GM18505 (cell line): ENCODE data around the gene POC1A.

Experiments
- ATAC-seq: cut with Tn5 transposase; IDR thresholded peaks from one replicate; pipeline ENCODE4 v1.9.1; 2021; ENCODE audit not compliant: unreplicated experiment
- POLR2A ChIP-seq: IDR thresholded peaks from 4 replicates; pipeline ENCODE4 v1.6.1; 2011; ENCODE audit warnings: borderline replicate concordance; ENCODE audit not compliant: insufficient read depth, insufficient read length; ENCODE audit errors: extremely low read depth

POC1A gene

DNA sequence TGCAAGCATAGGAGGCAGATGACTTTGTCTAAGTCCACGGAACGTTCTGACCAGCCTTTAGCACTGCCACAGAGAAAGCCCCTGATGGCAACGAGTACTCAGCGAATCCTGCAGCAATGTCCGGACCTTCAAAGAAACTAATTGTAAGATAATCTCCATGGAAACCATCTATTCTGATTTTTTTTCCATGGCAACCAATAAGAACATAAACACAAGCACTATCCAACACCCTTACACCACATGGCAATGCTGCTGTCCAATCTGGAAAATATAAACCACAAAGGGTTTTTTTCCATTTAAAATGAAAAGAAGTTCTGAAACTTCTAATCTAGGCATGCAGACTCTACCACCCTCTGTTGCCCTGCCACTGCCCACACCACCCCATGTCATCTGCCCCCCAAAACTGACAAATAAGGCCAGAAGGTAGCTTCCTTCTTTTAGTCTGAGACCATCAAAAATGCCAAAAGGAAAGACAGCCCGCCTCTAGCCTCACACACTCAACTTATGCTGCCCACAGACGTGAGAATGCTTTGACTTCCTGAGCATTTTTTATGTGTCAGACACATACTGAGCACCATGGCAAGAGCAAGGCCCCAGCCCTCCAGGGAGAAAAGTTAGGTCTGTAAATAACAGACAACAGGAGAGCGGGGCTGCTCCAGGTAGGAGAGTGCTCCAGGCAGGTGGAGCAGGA lies 44.5 kb downstream of the POC1A start:
- no peak for TF ChIP-seq POLR2A
- ATAC-seq, result no peak

GRCh38 chr3:52108302-52109232 lies 45.7 kb downstream of the POC1A start:
- no peak for TF ChIP-seq POLR2A
- ATAC-seq, result no peak

DNA sequence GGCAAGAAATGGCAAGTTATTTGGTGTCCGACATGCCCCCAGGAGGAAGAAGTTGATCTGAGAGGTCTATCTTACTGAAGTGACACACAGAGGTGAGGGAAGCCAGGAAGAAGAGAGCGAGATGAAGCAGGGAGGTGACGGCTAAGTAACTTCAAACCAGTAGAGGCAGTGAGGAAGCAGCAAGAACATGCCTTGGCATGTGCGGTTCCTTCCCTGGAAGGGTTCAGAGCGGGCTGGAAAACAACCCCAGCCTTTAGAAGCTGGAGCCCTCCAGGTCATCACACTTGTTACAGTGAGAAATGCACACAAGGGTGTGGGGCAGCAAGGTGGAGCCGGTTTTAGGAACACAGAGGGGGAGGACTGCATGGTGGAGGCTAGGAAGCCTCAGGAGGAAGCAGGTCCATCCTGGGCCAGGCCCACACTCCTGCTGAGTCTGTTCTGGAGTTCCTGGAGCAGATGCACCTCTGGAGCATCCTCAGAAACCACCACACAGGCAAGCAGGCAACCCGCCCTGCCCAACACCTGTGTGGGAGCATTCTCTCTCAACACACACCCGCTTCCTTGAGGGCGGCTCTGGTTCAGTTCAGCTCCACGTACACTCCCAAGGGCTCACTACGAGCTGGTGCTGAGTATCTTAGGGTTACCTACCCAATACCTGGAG lies 47.1 kb downstream of the POC1A start:
- no peak for ATAC-seq
- TF ChIP-seq POLR2A, result no peak

GRCh38 chr3:52104684-52105640 lies 49.3 kb downstream of the POC1A start:
- TF ChIP-seq POLR2A, result no peak
- ATAC-seq, result no peak

- TF ChIP-seq POLR2A, result no peak
- no peak for ATAC-seq
These were observed 51.3 kb downstream of the POC1A start for GRCh38 chr3:52102934-52103333.

GRCh38 chr3:52099001-52099401 lies 55.2 kb downstream of the POC1A start:
- TF ChIP-seq POLR2A, result no peak
- ATAC-seq, result no peak

DNA sequence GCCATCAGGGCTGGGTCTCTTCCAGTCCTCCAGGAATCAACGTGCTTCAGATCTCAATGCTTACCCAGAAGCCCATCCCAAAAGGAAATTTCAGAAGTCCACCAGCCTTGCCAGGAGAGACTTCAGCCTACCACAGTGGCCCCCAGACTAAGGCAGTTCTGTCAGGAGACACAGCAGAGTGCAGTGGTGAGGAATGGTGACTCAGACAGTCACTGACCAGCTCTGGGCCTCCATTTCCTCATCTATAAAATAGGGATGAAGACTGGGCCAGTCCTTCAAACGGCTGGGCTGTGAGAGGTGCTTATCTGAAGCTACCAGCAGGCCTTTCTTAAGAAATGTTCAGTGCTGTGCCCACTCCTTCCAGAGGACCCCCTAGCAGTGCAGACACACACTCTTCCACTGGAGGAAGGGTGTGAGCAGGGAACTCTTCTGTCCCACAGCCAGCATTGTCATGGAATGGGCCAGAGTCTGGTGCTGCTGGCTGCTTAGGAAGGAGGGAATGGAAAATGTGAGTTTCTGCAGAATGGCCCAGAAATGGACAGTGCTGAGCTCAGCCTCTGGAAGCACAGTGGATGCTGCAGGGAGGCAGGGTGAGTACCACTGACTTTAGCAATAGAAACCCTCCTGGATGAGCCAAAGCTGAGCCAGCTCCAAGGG lies 56.2 kb downstream of the POC1A start:
- TF ChIP-seq POLR2A, result no peak
- no peak for ATAC-seq

- TF ChIP-seq POLR2A, result no peak
- ATAC-seq, result no peak
These were observed 58.0 kb downstream of the POC1A start for GRCh38 chr3:52095990-52096775.

GRCh38 chr3:52094571-52095485 lies 59.4 kb downstream of the POC1A start:
- ATAC-seq, result no peak
- no peak for TF ChIP-seq POLR2A

DNA sequence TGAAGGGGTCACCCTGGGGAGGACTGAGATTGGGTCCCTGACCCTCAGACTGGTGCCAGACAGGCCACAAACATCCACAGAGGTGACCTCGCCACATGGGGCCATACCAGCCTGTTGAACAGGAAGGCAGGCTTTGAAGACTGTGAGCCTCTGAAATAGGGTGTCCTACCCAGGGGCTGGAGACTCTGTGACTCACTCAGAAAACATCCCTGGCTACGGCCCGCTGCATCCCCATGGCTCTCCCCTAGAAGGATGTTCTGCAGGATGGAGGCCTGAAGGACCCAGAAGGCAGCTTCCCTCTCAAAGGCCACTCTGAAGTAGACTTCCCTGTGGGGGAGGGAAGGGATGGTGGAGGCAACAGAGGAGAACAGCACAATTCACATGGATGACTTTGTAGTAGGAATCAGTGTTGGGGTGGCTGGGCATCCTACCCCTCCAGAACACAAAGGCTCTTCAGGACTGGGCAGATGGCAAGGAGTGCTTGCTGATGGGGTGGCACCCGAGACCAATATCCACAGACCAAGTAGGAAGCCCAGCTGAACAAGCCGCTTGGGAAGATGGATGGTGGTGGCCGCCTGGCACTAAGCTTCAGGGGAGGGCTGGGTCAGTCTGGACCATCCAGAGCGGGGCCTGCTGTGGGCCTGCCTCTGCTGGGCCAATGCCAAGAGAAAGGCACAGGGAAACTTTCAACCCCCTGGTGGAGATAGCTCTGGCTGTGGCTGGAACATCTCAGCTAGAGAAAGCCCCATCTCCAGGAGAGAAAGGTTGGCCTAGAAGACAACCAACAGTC lies 60.3 kb downstream of the POC1A start:
- TF ChIP-seq POLR2A, result no peak

More for the DNA sequence above, 60.3 kb downstream of the POC1A start:
- no peak for ATAC-seq
